Measurements from ENCODE around the gene CR1.

DNA sequence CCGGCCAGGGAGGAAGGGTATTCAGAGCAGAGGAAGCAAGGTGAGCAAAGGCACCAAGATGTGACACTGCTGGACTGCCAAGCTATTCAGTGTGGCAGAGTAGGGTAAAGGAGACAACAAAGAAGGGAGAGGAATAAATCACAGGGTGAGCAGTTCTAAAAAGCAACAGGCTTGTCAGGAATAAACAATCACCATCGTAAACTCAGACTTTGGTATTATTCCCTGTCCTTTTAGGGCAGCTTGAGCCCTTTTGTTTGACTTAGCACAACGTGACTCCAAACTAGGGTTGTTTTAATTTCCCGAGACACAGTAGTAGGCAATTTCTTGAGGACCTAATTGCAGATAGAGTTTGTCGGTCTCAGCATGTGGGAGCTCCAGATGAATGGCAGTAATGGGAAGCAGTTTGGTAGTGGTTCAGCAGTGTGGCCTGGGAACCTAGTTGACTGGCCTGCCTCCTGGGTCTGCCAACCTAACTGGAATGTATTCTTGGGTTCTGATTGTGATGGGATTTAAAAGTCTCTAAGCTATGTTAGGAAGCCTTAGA, 153.3 kb downstream of the CR1 start:
- TF ChIP-seq MAX (IDR thresholded peaks at IDR 0.05; ENCODE audit: insufficient read depth, insufficient read length) (no peak), CTCF (IDR thresholded peaks at IDR 0.05; ENCODE audit: extremely low read depth in 1 of 2, insufficient read depth in 1 of 2, low read depth in 1 of 2, low read length in 2 of 2) (no peak), GATA2 (IDR thresholded peaks at IDR 0.05; ENCODE audit: insufficient read depth, insufficient read length, low read depth, low read length) (no peak), POLR2AphosphoS5 (IDR thresholded peaks at IDR 0.05; ENCODE audit: insufficient read depth, low read depth, low read length) (no peak), JUN (IDR thresholded peaks at IDR 0.05; ENCODE audit: borderline replicate concordance, insufficient read depth, insufficient read length, low read depth) (no peak), POLR2A (IDR thresholded peaks at IDR 0.05; ENCODE audit: low read depth, low read length) (no peak), EZH2 (IDR thresholded peaks at IDR 0.05; ENCODE audit: borderline replicate concordance, low read depth, low read length, severe bottlenecking) (no peak)
